GM12878 (cell line): ENCODE data around the gene NCAM1.

Source experiments
- NFIC ChIP-seq: IDR thresholded peaks from 2 replicates; pipeline ENCODE4 v1.6.1; 2012; ENCODE audit warnings: low read depth, mild to moderate bottlenecking, inconsistent platforms, low read length, moderate library complexity
- ZNF274 ChIP-seq: IDR thresholded peaks from one replicate; pipeline ENCODE4 v1.8.0; 2011; ENCODE audit not compliant: insufficient read length, insufficient read depth

DNA sequence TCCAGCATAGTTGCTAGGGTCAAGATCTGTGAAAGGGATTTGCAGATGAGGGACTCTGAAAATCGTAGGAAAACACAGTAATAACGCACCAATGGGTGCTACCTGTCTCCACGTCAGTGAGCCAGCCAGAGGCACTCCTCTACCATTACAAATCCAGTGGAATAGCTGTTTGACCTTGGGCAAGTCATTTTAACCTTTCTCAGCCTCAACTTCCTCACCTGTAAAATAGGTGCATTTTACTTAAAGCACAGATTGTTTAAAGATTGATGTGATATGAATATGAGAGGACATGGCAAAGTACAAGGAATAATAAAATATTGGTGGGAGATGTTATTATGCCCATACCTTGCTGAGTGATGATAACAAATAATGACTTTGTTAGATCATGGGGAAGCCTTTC is 205.1 kb downstream of the NCAM1 start:
- no peak for TF ChIP-seq ZNF274
- no peak for TF ChIP-seq NFIC
